Mesothelial cell of epicardium (in vitro differentiated cells): ENCODE data around the gene ASTN2. TPM values are rescaled to one million over a fixed set of nuclear protein-coding genes. Genes with fewer than 3 reads are reported as not detected.

Experiments used
- DNase-seq, 2 experiments: peaks; one replicate each; pipeline ENCODE4 v3.0.0; 2021; ENCODE audit warnings: low spot score in 2 of 2; ENCODE audit not compliant: unreplicated experiment in 2 of 2
- H3K27ac Mint-ChIP-seq: 2 replicates; pipeline ENCODE4 v1.8.0; 2021; ENCODE audit warnings: mixed read lengths
- H3K27me3 Mint-ChIP-seq: 2 replicates; pipeline ENCODE4 v1.8.0; 2021; ENCODE audit warnings: low read depth, mixed read lengths
- H3K36me3 Mint-ChIP-seq: 2 replicates; pipeline ENCODE4 v1.8.0; 2021; ENCODE audit warnings: mixed read lengths
- H3K4me1 Mint-ChIP-seq: 2 replicates; pipeline ENCODE4 v1.8.0; 2021; ENCODE audit warnings: mixed read lengths
- H3K4me3 Mint-ChIP-seq: 2 replicates; pipeline ENCODE4 v1.8.0; 2021; ENCODE audit warnings: mild to moderate bottlenecking, moderate library complexity, mixed read lengths
- H3K9me3 Mint-ChIP-seq: 2 replicates; pipeline ENCODE4 v1.8.0; 2021; ENCODE audit warnings: mixed read lengths
- CTCF ChIP-seq: fragments of 200-600 bp; sonication (generic); IDR thresholded peaks from one replicate; pipeline ENCODE4 v1.5.0; 2021; ENCODE audit warnings: antibody characterized with exemption; ENCODE audit not compliant: unreplicated experiment
- total RNA-seq: library from RNA; stranded (reverse); gene quantifications from 3 replicates; pipeline ENCODE4 v1.2.1, GENCODE V29; 2021

ASTN2 gene
- total RNA-seq, 1 donor from 2014 or later: 12.2 TPM

- no peak overlapping the region for H3K27ac Mint-ChIP-seq
- no peak for TF ChIP-seq CTCF
- DNase-seq: no peak
Observed at GRCh38 chr9:116741086-116741740, 673.6 kb downstream of the ASTN2 start.

GRCh38 chr9:116737152-116737546, 677.7 kb downstream of the ASTN2 start:
- TF ChIP-seq CTCF: peak; percentile 82
- Mint-ChIP-seq H3K4me1 (peaks cover 2% of the 10 kb centered on the region), H3K9me3 (no peaks in the 10 kb centered on the region), H3K27ac (no peak overlapping the region), H3K27me3 (peaks cover 41% of the 10 kb centered on the region), H3K36me3 (no peaks in the 10 kb centered on the region), H3K4me3 (no peak overlapping the region)
- DNase-seq: peak; percentile 76 to 93

More at GRCh38 chr9:116741086-116741740, 673.6 kb downstream of the ASTN2 start:
- Mint-ChIP-seq H3K4me1 (peaks cover 2% of the 10 kb centered on the region), H3K4me3 (no peak overlapping the region), H3K9me3 (no peaks in the 10 kb centered on the region), H3K27me3 (peaks cover 35% of the 10 kb centered on the region), H3K36me3 (no peaks in the 10 kb centered on the region)

GRCh38 chr9:116736399-116737151, 678.3 kb downstream of the ASTN2 start:
- no peak for TF ChIP-seq CTCF
- H3K4me1 Mint-ChIP-seq: peaks cover 2% of the 10 kb centered on the region
- H3K36me3 Mint-ChIP-seq: no peaks in the 10 kb centered on the region
- no peak overlapping the region for H3K27ac Mint-ChIP-seq
- DNase-seq: no peak
- no peaks in the 10 kb centered on the region for H3K9me3 Mint-ChIP-seq
- peaks cover 36% of the 10 kb centered on the region for H3K27me3 Mint-ChIP-seq
- H3K4me3 Mint-ChIP-seq: no peak overlapping the region

- Mint-ChIP-seq H3K4me1 (peaks cover 2% of the 10 kb centered on the region), H3K27ac (no peak overlapping the region), H3K9me3 (no peaks in the 10 kb centered on the region), H3K27me3 (peaks cover 34% of the 10 kb centered on the region), H3K36me3 (no peaks in the 10 kb centered on the region), H3K4me3 (no peak overlapping the region)
- no peak for DNase-seq
- TF ChIP-seq CTCF: no peak
Observed at GRCh38 chr9:116733010-116733641, 681.7 kb downstream of the ASTN2 start.

GRCh38 chr9:116726602-116727001, 688.3 kb downstream of the ASTN2 start:
- Mint-ChIP-seq H3K36me3 (no peaks in the 10 kb centered on the region), H3K4me3 (no peak overlapping the region), H3K4me1 (no peaks in the 10 kb centered on the region), H3K9me3 (no peaks in the 10 kb centered on the region), H3K27ac (no peak overlapping the region), H3K27me3 (peaks cover 11% of the 10 kb centered on the region)
- TF ChIP-seq CTCF: no peak
- no peak for DNase-seq
